Endodermal cell (in vitro differentiated cells): ENCODE measurements around the gene FAM107B. TPM values are rescaled to one million over a fixed set of nuclear protein-coding genes. Genes with fewer than 3 reads are reported as not detected.

ENCODE experiments used
- DNase-seq: peaks from one replicate; pipeline ENCODE4 v3.0.0-alpha.2; 2017
- H3K27ac ChIP-seq: 2 replicates; pipeline ENCODE4 v1.5.1; 2013; ENCODE audit warnings: mild to moderate bottlenecking, low read depth, low read length, moderate library complexity
- H3K27me3 ChIP-seq: 2 replicates; pipeline ENCODE4 v1.6.1; 2013; ENCODE audit warnings: mild to moderate bottlenecking, low read length, moderate library complexity; ENCODE audit not compliant: insufficient read depth, control insufficient read depth, poor library complexity, severe bottlenecking
- H3K36me3 ChIP-seq: 2 replicates; pipeline ENCODE4 v1.7.0; 2013; ENCODE audit warnings: mild to moderate bottlenecking, low read length, moderate library complexity; ENCODE audit not compliant: control insufficient read depth, insufficient read depth
- H3K4me1 ChIP-seq: one replicate; pipeline ENCODE4 v1.7.0; 2013; ENCODE audit warnings: low read length; ENCODE audit not compliant: control insufficient read depth, insufficient read depth
- H3K4me3 ChIP-seq: 2 replicates; pipeline ENCODE4 v1.5.1; 2013; ENCODE audit warnings: mild to moderate bottlenecking, low read length, moderate library complexity
- H3K9ac ChIP-seq: 2 replicates; pipeline ENCODE4 v1.6.1; 2013; ENCODE audit warnings: mild to moderate bottlenecking, low read length, moderate library complexity; ENCODE audit not compliant: poor library complexity, severe bottlenecking; ENCODE audit errors: extremely low read depth
- H3K9me3 ChIP-seq: 2 replicates; pipeline ENCODE4 v1.6.1; 2013; ENCODE audit warnings: mild to moderate bottlenecking, low read length, moderate library complexity; ENCODE audit not compliant: control insufficient read depth
- H3K27ac Mint-ChIP-seq: 2 replicates; pipeline ENCODE4 v1.8.0; 2020; ENCODE audit warnings: mixed read lengths
- H3K27me3 Mint-ChIP-seq: 2 replicates; pipeline ENCODE4 v1.8.0; 2021; ENCODE audit warnings: mild to moderate bottlenecking, mixed read lengths; ENCODE audit not compliant: insufficient read depth
- H3K36me3 Mint-ChIP-seq: 2 replicates; pipeline ENCODE4 v1.8.0; 2020; ENCODE audit warnings: low read depth, mixed read lengths
- H3K4me1 Mint-ChIP-seq: 2 replicates; pipeline ENCODE4 v1.8.0; 2020; ENCODE audit warnings: mixed read lengths
- H3K4me3 Mint-ChIP-seq: 2 replicates; pipeline ENCODE4 v1.8.0; 2020; ENCODE audit warnings: mild to moderate bottlenecking, moderate library complexity, mixed read lengths
- H3K9me3 Mint-ChIP-seq: 2 replicates; pipeline ENCODE4 v1.8.0; 2020; ENCODE audit warnings: mild to moderate bottlenecking, mixed read lengths
- CTCF ChIP-seq: fragments of 200-600 bp; sonication (generic); conservative IDR thresholded peaks from 2 replicates; pipeline ENCODE4 v1.5.0; 2021; ENCODE audit warnings: antibody characterized with exemption, mild to moderate bottlenecking
- WGBS, 2 experiments: methylation state at CpG; one replicate each; pipeline versions ENCODE4 v1.1.5 to v1.1.7; 2013; ENCODE audit warnings: missing lambda C conversion rate in 2 of 2, mixed read lengths in 1 of 2; ENCODE audit not compliant: insufficient coverage in 1 of 2, insufficient read length in 1 of 2; 5-methylcytosine and 5-hydroxymethylcytosine counted together
- total RNA-seq, 2 donors: library from RNA; stranded (reverse); fragmentation: NEBNext Ultra II Directional in 1 of 2; extraction: Animal tissue kit (Norgen Biotek cat#: 25700) in 1 of 2; gene quantifications; 2 replicates in 1 of 2; 3 replicates in 1 of 2; pipeline ENCODE4 v1.2.1, GENCODE V29; 2021

Gene FAM107B
- total RNA-seq, 2 donors from 2014 or later = 16.0 to 24.0 TPM

- no peak overlapping the region for H3K27ac Mint-ChIP-seq
Measured at GRCh38 chr10:14779001-14779651, 4.4 kb upstream of the FAM107B start.

GRCh38 chr10:14776546-14776945 is 1.8 kb upstream of the FAM107B start:
- H3K4me1 Mint-ChIP-seq = peaks cover 4% of the 10 kb centered on the region
- 88 to 97% methylated on average over 8 to 9 of the region's 9 CpGs for WGBS, 2 experiments
- DNase-seq = no peak
- no peaks in the 10 kb centered on the region for H3K9me3 ChIP-seq
- H3K36me3 Mint-ChIP-seq = no peaks in the 10 kb centered on the region
- H3K27ac Mint-ChIP-seq = no peak overlapping the region
- H3K36me3 ChIP-seq = no peaks in the 10 kb centered on the region
- H3K9me3 Mint-ChIP-seq = no peaks in the 10 kb centered on the region
- no peak overlapping the region for H3K27ac ChIP-seq
- H3K9ac ChIP-seq = no peak overlapping the region
- H3K4me3 ChIP-seq = no peak overlapping the region
- TF ChIP-seq CTCF = no peak
- H3K27me3 Mint-ChIP-seq = peaks cover 3% of the 10 kb centered on the region
- H3K4me3 Mint-ChIP-seq = no peak overlapping the region
- H3K27me3 ChIP-seq = no peaks in the 10 kb centered on the region
- H3K4me1 ChIP-seq = no peaks in the 10 kb centered on the region

More at GRCh38 chr10:14779001-14779651, 4.4 kb upstream of the FAM107B start:
- peaks cover 3% of the 10 kb centered on the region for H3K27me3 Mint-ChIP-seq
- no peaks in the 10 kb centered on the region for H3K9me3 ChIP-seq
- no peak overlapping the region for H3K9ac ChIP-seq
- no peaks in the 10 kb centered on the region for H3K27me3 ChIP-seq
- H3K4me1 Mint-ChIP-seq = peaks cover 4% of the 10 kb centered on the region
- H3K9me3 Mint-ChIP-seq = no peaks in the 10 kb centered on the region
- 89 to 97% methylated on average over 3 to 6 of the region's 6 CpGs for WGBS, 2 experiments
- no peaks in the 10 kb centered on the region for H3K36me3 ChIP-seq
- H3K27ac ChIP-seq = no peak overlapping the region
- no peak for TF ChIP-seq CTCF
- H3K4me3 ChIP-seq = no peak overlapping the region
- H3K4me1 ChIP-seq = no peaks in the 10 kb centered on the region
- DNase-seq = no peak
- no peaks in the 10 kb centered on the region for H3K36me3 Mint-ChIP-seq
- H3K4me3 Mint-ChIP-seq = no peak overlapping the region

GRCh38 chr10:14775656-14776055 is 959 bp upstream of the FAM107B start:
- DNase-seq = no peak
- TF ChIP-seq CTCF = no peak
- no peak overlapping the region for H3K9ac ChIP-seq
- Mint-ChIP-seq H3K9me3 (no peaks in the 10 kb centered on the region), H3K36me3 (no peaks in the 10 kb centered on the region), H3K27me3 (peaks cover 3% of the 10 kb centered on the region), H3K27ac (no peak overlapping the region), H3K4me1 (peaks cover 4% of the 10 kb centered on the region), H3K4me3 (no peak overlapping the region)
- no peaks in the 10 kb centered on the region for H3K9me3 ChIP-seq
- no peaks in the 10 kb centered on the region for H3K36me3 ChIP-seq
- H3K4me3 ChIP-seq = no peak overlapping the region
- 89 to 100% methylated on average over 3 of the region's 3 CpGs for WGBS, 2 experiments
- H3K4me1 ChIP-seq = no peaks in the 10 kb centered on the region
- no peaks in the 10 kb centered on the region for H3K27me3 ChIP-seq
- no peak overlapping the region for H3K27ac ChIP-seq
